ENCODE measurements around the gene PRKCB. TPM values are rescaled to one million over a fixed set of nuclear protein-coding genes. Genes with fewer than 3 reads are reported as not detected.

Gene PRKCB
- total and polyA plus RNA-seq, 2 of the 8 experiments (the other 6 are each of a cell fraction or from before 2014, with no cell fraction given) = 7.1 to 12.1 TPM

GRCh38 chr16:24045641-24046040, 209.9 kb downstream of the PRKCB start (continued):
- TF ChIP-seq SIN3A (conservative IDR thresholded peaks at IDR 0.05 in 1 of 2, IDR thresholded peaks at IDR 0.05 in 1 of 2; ENCODE audit: low read depth in 1 of 2, low read length in 2 of 2) (peak in 1 of 2 experiments; percentile 79; a peak in 1 of 4 replicates), RBBP5 (IDR thresholded peaks at IDR 0.05; ENCODE audit: borderline replicate concordance, low read depth, low read length) (0 out of 2 replicates have a peak, but pooled peaks have one; percentile 30), TBP (IDR thresholded peaks at IDR 0.05; ENCODE audit: low read depth, low read length) (peak; percentile 61; the same call in 1 of the 2 replicates)
